Endothelial cell of umbilical vein (primary cell): Measurements from ENCODE around the gene ST3GAL4.

Source experiments
- EZH2 ChIP-seq: IDR thresholded peaks from 2 replicates; pipeline ENCODE4 v1.6.1; 2012; ENCODE audit warnings: borderline replicate concordance, low read depth, mild to moderate bottlenecking, moderate library complexity, low read length, inconsistent platforms; ENCODE audit not compliant: severe bottlenecking
- FOS ChIP-seq: IDR thresholded peaks from 2 replicates; pipeline ENCODE4 v1.6.1; 2011; ENCODE audit warnings: mild to moderate bottlenecking, low read length, moderate library complexity, borderline replicate concordance; ENCODE audit not compliant: insufficient read depth
- GATA2 ChIP-seq: IDR thresholded peaks from 2 replicates; pipeline ENCODE4 v1.7.0; 2011; ENCODE audit warnings: low read depth, mild to moderate bottlenecking, moderate library complexity, mixed read lengths, low read length; ENCODE audit not compliant: insufficient read length, insufficient read depth
- MYC ChIP-seq: IDR thresholded peaks from one replicate; pipeline ENCODE4 v1.6.1; 2011; ENCODE audit warnings: mild to moderate bottlenecking, low read depth, low read length
- POLR2A ChIP-seq: IDR thresholded peaks from 2 replicates; pipeline ENCODE4 v1.6.1; 2012; ENCODE audit warnings: low read depth, mild to moderate bottlenecking, control low read depth, low read length
- POLR2AphosphoS5 ChIP-seq: IDR thresholded peaks from 2 replicates; pipeline ENCODE4 v1.6.1; 2012; ENCODE audit warnings: low read depth, mild to moderate bottlenecking, control low read depth, low read length, moderate library complexity; ENCODE audit not compliant: insufficient read depth
- TF ChIP-seq, protein P1 (sequence below), 2 donors: IDR thresholded peaks; 1 replicate in 1 of 2; 2 replicates in 1 of 2; pipeline ENCODE4 v1.5.1; 2011; ENCODE audit warnings: low read length in 2 of 2, mild to moderate bottlenecking in 2 of 2, moderate library complexity in 2 of 2, control low read depth in 1 of 2, inconsistent platforms in 1 of 2, low read depth in 1 of 2; ENCODE audit not compliant: insufficient read depth in 1 of 2; ENCODE audit errors: extremely low read depth in 1 of 2
- TF ChIP-seq, protein P2 (sequence below): IDR thresholded peaks from 2 replicates; pipeline ENCODE4 v1.6.1; 2011; ENCODE audit not compliant: insufficient read depth, insufficient read length

DNA sequence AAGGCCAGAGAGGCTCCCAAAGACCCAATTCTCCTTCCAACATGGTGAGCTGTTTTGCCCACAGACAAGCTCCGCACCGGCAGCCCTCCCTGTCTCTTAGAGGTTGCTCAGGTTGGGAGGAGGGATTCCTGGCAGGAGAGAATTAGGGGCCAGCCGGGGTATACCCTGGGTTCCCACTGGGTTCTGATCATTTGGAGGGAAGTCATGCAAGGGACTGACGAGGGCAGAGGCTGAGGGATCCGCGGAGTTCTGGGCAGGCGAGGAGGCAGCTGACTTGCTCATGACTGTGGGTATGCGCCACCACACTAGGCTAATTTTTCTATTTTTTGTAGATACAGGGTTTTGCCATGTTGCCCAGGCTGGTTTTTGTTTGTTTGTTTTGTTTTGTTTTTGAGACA lies 4.6 kb downstream of the ST3GAL4 start:
- TF ChIP-seq POLR2A (no peak), EZH2 (no peak), POLR2AphosphoS5 (no peak), FOS (no peak), GATA2 (no peak), MYC (no peak)
- TF ChIP-seq, protein P1, sequence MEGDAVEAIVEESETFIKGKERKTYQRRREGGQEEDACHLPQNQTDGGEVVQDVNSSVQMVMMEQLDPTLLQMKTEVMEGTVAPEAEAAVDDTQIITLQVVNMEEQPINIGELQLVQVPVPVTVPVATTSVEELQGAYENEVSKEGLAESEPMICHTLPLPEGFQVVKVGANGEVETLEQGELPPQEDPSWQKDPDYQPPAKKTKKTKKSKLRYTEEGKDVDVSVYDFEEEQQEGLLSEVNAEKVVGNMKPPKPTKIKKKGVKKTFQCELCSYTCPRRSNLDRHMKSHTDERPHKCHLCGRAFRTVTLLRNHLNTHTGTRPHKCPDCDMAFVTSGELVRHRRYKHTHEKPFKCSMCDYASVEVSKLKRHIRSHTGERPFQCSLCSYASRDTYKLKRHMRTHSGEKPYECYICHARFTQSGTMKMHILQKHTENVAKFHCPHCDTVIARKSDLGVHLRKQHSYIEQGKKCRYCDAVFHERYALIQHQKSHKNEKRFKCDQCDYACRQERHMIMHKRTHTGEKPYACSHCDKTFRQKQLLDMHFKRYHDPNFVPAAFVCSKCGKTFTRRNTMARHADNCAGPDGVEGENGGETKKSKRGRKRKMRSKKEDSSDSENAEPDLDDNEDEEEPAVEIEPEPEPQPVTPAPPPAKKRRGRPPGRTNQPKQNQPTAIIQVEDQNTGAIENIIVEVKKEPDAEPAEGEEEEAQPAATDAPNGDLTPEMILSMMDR (IDR thresholded peaks at IDR 0.05; ENCODE audit: extremely low read depth in 1 of 2, insufficient read depth in 1 of 2, low read depth in 1 of 2, low read length in 2 of 2): no peak
- TF ChIP-seq, protein P2, sequence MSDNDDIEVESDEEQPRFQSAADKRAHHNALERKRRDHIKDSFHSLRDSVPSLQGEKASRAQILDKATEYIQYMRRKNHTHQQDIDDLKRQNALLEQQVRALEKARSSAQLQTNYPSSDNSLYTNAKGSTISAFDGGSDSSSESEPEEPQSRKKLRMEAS: no peak
